K562 (cell line): ENCODE measurements around the gene WIF1. TPM values are rescaled to one million over a fixed set of nuclear protein-coding genes. Genes with fewer than 3 reads are reported as not detected.
A peak's percentile ranks its signal among the peaks of the same experiment; 100 is the strongest.

Experiments used
- ZBTB40 ChIP-seq, 2 experiments: fragments of 450-650 bp in 1 of 2; sonication (generic) in 1 of 2; formaldehyde crosslinking in 1 of 2; IDR thresholded peaks; 2 replicates each; pipeline versions ENCODE4 v1.7.1 to v1.9.0; 2016 to 2022; ENCODE audit warnings: inconsistent platforms in 1 of 2, mild to moderate bottlenecking in 1 of 2, missing genetic modification reagents in 1 of 2
- polyA plus RNA-seq, 8 experiments: library from polyadenylated mRNA; depleted of rRNA in 4 of 8; stranded (reverse) in 5 of 8; unstranded in 3 of 8; fragments of >200 nt; fragmentation: Nextera tagmentation in 2 of 8; fragmentation: Illumina TruSeq in 1 of 8; extraction: Ambion mirVana in 2 of 8; extraction: Trizol in 1 of 8; gene quantifications; 2 replicates each; pipeline versions ENCODE4 v1.2.1 to v1.2.3, GENCODE V29; 2011 to 2014; ENCODE audit warnings: inconsistent platforms in 1 of 8, missing spikeins in 1 of 8
- total RNA-seq, 7 experiments: library from RNA; depleted of rRNA in 6 of 7; stranded (reverse); fragments of >200 nt in 6 of 7; fragmentation: Illumina TruSeq in 2 of 7; extraction: Trizol in 2 of 7; gene quantifications; 2 replicates each; pipeline versions ENCODE4 v1.2.1 to v1.2.3, GENCODE V29; 2011 to 2021; ENCODE audit warnings: low replicate concordance in 1 of 7
- TF ChIP-seq, protein P1 (sequence below): fragments of 450-650 bp; IDR thresholded peaks from 2 replicates; pipeline ENCODE4 v1.6.1; 2017; ENCODE audit warnings: antibody characterized with exemption, mild to moderate bottlenecking

WIF1 gene
- total and polyA plus RNA-seq, 9 of the 15 experiments (the other 6 are each of a cell fraction or from before 2014, with no cell fraction given), result not detected

DNA sequence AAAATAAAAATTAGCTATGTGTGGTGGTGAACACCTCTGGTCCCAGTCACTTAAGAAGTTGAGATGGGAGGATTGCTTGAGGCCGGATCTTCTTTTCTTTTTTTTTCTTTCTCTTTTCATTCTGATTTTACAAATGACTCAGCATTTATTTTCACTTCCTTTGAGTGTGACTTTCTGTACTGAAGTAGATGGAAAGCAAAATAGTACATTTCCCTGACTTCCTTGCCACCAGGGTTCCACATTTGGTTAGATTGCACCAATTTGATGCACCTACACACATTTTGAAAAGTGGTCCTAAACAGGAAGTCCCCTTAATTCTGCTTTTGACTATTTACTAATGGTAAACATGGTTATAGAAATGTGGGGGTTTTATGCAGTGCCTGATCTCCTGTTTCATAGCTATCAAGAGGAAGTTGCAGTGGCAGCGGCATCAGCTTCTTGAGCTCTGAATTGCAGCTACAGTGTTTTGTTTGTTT lies 35.3 kb upstream of the WIF1 start (continued):
- TF ChIP-seq, protein P1, sequence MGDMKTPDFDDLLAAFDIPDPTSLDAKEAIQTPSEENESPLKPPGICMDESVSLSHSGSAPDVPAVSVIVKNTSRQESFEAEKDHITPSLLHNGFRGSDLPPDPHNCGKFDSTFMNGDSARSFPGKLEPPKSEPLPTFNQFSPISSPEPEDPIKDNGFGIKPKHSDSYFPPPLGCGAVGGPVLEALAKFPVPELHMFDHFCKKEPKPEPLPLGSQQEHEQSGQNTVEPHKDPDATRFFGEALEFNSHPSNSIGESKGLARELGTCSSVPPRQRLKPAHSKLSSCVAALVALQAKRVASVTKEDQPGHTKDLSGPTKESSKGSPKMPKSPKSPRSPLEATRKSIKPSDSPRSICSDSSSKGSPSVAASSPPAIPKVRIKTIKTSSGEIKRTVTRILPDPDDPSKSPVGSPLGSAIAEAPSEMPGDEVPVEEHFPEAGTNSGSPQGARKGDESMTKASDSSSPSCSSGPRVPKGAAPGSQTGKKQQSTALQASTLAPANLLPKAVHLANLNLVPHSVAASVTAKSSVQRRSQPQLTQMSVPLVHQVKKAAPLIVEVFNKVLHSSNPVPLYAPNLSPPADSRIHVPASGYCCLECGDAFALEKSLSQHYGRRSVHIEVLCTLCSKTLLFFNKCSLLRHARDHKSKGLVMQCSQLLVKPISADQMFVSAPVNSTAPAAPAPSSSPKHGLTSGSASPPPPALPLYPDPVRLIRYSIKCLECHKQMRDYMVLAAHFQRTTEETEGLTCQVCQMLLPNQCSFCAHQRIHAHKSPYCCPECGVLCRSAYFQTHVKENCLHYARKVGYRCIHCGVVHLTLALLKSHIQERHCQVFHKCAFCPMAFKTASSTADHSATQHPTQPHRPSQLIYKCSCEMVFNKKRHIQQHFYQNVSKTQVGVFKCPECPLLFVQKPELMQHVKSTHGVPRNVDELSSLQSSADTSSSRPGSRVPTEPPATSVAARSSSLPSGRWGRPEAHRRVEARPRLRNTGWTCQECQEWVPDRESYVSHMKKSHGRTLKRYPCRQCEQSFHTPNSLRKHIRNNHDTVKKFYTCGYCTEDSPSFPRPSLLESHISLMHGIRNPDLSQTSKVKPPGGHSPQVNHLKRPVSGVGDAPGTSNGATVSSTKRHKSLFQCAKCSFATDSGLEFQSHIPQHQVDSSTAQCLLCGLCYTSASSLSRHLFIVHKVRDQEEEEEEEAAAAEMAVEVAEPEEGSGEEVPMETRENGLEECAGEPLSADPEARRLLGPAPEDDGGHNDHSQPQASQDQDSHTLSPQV, result 0 out of 2 replicates have a peak, but pooled peaks have one; percentile 26
- 0 out of 2 replicates have a peak, but pooled peaks have one; percentile 16 for TF ChIP-seq ZBTB40 (IDR thresholded peaks at IDR 0.05)
- TF ChIP-seq ZBTB40 (CRISPR knock-in tag; IDR thresholded peaks at IDR 0.05), result no peak
